GM21737 (cell line): ENCODE data around the gene MRM3.
"Not testable (repeated sequence)": the region's sequence is repeated elsewhere in the genome, so short reads cannot be mapped to it uniquely, and the experiment has no call there.

Source experiments
- ATAC-seq: cut with Tn5 transposase; IDR thresholded peaks from one replicate; pipeline ENCODE4 v1.9.1; 2021; ENCODE audit warnings: mild to moderate bottlenecking, moderate library complexity; ENCODE audit not compliant: unreplicated experiment

MRM3 gene, protein sequence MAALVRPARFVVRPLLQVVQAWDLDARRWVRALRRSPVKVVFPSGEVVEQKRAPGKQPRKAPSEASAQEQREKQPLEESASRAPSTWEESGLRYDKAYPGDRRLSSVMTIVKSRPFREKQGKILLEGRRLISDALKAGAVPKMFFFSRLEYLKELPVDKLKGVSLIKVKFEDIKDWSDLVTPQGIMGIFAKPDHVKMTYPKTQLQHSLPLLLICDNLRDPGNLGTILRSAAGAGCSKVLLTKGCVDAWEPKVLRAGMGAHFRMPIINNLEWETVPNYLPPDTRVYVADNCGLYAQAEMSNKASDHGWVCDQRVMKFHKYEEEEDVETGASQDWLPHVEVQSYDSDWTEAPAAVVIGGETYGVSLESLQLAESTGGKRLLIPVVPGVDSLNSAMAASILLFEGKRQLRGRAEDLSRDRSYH

DNA sequence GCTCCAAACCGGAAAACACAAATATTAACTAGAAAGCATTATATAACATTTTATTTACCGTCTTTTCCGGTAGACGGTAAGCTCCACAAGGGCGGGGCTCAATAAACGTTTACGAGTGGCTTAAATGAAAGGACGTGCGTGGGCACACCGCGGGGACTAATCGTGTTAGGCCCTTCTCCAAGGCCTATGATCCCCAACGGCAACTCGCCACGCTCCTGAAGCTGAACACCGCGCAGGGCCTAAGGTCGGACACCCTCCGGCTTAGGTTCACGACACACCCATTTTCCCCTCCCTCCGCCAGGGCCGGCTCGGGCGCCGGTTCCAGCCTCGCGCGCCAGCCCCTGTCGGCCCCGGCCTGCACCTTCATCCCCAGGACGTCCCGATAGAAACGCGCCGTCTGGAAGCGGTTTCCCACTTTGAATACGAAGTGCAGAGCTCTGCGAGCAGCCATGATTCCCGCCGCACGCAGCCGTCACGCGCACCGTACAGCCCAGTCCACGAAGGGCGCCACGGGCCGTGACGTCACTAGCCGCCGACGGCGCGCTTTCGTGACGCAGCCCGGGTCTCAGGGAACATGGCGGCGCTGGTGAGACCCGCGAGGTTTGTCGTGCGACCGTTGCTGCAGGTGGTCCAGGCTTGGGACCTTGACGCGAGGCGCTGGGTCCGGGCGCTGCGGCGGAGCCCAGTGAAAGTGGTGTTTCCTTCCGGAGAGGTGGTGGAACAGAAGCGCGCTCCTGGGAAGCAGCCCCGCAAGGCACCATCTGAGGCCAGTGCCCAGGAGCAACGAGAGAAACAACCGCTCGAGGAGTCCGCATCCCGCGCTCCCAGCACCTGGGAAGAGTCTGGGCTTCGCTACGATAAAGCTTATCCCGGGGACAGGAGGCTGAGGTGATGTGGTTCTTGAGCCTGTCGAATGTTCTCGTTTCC, at the start of gene MRM3, which contains the start of gene GLOD4:
Gene MRM3 (plus strand): TSS at position 549 of the 927 bp plus-strand sequence. CDS start 26 bp downstream, at position 575.
Gene GLOD4 (minus strand): TSS at position 476 of the 927 bp plus-strand sequence. CDS start 25 bp downstream, at position 451.
- ATAC-seq: peak; percentile 80

DNA sequence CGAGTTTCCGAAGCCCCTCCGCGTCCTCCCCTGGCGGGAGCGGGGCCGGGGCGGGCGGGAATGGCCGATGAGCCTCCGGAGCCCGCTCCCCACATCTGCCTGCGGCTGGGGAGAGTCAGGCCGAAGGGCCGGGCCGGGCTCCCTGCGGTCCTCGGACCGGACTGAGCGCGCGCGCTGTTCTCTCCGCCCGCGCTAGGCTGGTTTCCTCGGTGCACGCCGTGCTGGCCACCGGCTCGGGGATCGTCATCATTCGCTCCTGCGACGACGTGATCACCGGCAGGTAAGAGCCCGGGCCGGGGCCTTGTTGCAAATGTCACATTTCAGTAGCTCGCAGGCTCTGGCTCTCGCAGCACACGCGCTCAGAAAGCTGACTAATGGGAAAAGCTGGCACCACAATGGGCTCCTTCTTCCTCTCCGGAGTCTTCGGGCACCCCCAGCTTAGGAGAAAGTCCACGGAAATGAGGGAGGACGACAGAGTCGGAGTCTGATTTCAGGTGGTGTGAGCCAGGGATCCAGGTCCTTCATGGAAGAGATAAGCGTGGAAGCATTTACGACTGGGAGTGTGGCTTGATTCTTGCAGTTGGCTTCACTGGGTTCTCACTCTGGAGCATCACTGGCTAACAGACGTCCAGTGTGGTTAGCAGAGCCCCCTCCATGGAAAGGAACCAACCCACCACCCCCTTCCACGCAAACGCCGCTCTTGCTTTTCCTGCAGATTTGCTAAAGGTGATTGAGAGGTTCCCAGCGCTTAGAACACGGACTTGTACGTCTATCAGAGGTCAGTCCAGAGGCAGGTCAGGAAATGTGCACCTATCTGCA, 49.0 kb upstream of the MRM3 start:
- ATAC-seq: no peak

DNA sequence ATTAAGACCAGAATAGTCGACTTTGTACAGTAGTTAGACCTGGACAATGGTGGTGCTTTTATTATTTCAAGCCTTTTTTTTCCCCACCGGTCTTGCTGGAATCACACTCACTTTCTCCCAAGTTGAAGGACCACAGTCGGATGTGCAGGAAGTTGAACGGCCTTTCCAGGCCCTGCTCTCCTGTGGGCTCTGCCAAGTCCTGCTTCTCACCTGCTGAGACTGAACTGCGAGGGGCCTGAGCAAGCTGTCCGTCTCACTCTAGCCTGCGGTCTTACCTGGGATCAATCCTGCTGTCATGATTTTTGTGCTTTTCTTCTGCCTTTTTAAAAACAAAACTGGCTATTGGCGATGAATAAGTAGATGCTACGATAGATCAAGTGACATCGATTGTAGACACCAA, 48.4 kb upstream of the MRM3 start:
- no peak for ATAC-seq

DNA sequence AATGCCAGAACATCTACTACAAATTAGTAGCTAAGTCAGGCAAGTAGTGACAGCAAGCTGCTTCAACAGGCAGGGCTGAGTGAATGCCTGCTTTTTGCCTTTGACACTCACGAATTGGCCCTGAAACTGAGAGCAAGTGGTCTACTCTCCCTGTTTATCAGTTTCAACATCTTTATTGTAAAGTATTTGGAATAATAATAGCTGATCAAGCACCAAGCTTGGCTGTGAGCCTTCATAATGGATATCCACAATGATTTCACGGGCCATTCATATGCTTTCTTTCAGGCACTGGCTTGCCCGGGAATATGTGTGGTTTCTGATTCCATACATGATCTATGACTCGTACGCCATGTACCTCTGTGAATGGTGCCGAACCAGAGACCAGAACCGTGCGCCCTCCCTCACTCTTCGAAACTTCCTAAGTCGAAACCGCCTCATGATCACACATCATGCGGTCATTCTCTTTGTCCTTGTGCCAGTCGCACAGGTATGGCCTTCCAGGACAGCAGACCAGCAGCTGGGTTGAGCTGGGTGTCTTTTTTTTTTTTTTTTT, 44.5 kb upstream of the MRM3 start:
- ATAC-seq: no peak

DNA sequence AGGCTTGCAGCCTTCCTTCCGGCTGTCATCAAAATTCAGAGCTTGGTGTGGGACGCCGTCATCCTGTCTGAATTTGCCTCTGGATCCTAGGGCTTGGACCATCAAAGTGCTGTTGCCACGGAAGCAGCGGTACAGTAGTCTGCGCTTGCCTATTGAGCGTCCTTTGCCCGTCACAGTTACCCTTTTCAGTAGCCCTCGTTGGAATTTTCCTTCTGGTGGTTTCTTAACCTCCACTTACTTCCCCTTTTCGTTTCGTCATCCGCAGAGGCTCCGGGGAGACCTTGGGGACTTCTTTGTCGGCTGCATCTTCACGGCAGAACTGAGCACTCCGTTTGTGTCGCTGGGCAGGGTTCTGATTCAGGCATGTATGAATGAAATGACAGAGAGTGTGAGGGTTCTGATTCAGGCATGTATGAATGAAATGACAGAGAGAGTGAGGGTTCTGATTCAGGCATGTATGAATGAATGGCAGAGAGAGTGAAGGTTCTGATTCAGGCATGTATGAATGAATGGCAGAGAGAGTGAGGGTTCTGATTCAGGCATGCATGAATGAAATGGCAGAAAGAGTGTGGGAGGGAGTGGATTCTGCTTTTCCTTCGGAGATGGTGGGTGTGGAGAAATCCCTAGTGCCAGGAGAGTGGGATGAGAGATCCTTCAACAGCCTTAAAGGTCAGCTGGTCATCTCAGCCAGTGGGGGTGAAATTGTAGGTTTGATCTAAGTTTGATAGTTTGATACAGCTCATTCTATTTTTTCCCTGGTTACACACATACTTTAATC, 41.7 kb upstream of the MRM3 start:
- ATAC-seq: peak; percentile 60

DNA sequence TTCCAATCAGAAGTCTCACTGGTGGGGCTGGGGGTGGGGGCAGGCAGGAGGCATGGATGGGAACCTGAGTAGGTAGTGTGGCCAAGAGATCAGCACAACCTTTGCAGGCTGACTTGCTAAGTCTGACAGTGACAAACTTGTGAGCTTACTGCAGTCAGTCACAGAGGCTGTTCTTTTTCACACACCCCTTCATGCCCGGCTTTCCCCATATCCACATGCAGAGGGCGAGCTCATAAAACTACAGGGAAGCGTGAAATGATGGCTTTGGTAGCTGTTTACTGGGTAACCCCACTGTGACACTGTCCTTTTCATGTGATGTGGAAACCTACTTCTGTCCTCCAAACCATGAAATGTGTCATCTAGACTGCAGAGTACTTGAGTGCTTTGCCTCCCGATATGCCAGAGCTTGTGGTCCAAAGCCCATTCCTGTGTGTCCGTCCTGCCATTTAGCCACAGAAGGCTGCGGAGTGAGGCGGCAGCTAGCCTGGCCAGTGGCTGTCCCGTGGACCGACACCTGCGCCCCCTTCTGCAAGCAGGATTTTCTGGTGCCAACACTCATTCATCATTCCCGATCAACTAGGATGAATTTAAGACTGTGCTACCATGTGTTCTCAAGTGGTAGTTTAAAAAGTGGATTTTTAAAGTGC, 39.9 kb upstream of the MRM3 start:
- ATAC-seq: no peak

DNA sequence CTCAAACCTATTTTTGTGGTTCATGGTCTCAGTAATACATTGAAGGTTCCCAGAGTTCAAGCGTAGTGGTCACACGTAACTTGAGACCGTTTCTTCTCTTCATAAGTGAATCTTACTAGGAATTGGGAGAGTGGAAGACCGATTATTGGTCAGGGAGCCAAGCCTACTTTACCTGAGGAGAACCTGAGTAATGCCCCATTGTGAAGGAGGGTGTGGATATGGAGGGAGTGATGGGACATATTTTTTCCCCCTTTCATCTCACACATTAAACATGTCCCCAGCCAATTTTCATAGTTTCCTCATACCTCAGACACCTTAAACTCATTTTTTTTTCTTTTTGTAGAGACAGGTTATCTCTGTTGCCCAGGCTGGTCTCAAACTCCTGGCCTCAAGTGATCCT, 39.0 kb upstream of the MRM3 start:
- no peak for ATAC-seq

DNA sequence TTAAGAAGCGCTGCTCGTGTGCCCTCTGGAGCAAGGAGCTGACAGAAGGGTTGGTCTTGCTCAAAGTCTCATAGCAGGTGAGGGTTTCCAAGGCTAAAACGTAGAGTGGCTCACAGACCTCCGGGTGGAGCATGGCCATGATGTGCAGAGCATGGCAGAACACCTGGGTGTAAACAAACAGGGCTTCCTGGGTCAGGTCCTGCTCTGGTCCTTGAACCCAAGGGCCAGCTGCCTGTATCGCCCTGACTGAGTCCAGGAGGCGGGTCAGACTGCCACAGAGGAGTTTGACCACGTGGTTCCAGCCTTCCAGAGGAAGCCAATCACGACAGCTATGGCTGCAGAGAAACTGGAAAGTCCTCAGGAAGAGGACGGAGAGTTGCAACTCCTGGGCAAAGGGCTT, 37.2 kb upstream of the MRM3 start:
- no peak for ATAC-seq

DNA sequence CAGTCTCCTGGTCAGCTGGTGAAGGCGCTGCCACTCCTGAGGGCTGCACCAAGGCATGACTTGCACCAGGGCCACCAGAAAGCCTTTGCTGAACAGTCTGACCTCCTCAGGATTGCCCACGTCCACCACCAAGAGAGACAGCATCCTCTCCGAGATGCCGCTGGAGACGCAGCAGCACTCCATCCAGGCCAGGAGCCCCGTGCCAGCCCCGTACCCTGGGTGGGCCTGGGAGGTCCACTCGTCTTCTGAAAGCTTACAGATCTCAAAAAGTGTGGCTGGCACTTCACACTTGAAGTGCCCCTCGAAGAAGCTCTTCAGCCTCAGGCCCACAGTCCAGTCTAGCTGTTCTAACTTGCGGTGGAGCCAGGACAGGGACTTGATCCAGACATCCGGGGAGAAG, 36.7 kb upstream of the MRM3 start:
- ATAC-seq: no peak

DNA sequence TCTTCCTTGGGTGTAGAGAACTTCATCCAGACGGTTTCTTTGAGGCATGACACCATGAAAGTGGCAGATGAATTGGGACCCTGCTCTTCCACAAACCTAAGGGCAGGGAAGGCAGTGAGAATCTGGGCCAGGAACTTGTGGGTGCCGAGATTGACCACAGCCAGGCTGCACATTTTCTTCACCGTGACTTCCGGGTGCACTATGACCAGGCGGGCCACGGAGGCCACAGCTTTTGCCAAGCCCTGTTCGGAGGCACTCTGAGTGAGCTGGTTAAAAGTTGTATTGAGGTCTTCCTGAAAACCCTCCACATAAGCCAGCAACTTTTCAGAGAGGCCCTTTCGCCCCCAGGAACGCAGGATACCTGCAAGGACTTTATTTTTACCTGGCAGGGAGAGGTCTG, 36.0 kb upstream of the MRM3 start:
- no peak for ATAC-seq

DNA sequence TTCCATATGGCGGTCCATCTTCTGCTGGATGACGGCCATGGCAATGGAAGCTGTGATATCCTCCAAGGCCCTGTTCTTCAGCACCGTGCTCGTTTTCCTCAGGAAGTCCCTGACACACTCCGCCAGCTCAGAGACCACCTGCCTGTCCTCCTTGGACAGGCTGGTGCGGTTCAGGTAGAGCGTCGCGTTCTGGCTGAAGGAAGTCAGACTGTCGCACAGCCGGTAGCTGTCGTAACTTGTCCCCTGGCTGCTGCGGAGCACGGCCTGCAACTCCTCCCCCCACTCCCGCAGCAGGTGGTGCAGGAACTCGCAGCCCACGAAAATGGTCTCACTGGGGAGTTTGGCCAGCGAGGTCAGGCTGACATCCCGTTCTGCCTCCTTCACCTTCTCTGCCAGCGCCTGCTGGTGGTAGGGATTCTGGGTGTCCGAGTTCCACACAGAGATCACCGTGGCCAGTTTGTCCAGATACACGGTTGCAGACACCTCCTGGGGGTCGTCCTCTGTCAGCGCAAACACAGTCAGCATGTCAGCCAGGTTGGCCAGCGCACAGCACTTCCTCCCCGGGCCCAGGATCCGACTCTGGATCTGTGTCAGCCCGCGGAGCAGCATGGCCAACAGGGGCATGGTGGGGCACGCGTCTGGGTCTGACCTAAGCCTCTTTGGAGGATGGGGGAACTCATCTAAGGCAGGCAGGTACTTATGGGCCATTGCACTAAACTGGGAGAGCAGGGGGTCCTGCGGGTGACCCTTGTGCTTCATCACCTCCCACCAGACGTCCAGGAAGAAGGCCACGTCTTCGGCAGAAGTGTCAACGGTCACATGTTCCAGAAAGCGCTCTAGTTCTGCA, 35.1 kb upstream of the MRM3 start:
- no peak for ATAC-seq

DNA sequence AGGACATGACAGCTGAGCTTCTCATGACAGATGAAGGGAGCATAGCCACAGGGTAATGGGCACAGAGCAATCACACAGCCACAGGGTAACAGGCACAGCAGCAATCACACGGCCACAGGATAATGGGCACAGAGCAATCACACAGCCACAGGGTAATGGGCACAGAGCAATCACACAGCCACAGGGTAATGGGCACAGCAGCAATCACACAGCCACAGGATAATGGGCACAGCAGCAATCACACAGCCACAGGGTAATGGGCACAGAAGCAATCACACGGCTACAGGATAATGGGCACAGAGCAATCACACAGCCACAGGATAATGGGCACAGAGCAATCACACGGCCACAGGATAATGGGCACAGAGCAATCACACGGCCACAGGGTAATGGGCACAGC, 33.5 kb upstream of the MRM3 start:
- not testable (repeated sequence) for ATAC-seq

DNA sequence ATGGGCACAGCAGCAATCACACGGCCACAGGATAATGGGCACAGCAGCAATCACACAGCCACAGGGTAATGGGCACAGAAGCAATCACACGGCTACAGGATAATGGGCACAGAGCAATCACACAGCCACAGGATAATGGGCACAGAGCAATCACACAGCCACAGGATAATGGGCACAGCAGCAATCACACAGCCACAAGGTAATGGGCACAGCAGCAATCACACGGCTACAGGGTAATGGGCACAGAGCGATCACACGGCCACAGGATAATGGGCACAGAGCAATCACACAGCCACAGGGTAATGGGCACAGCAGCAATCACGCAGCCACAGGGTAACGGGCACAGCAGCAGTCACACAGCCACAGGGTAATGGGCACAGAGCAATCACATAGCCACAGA, 32.8 kb upstream of the MRM3 start:
- ATAC-seq: not testable (repeated sequence)

DNA sequence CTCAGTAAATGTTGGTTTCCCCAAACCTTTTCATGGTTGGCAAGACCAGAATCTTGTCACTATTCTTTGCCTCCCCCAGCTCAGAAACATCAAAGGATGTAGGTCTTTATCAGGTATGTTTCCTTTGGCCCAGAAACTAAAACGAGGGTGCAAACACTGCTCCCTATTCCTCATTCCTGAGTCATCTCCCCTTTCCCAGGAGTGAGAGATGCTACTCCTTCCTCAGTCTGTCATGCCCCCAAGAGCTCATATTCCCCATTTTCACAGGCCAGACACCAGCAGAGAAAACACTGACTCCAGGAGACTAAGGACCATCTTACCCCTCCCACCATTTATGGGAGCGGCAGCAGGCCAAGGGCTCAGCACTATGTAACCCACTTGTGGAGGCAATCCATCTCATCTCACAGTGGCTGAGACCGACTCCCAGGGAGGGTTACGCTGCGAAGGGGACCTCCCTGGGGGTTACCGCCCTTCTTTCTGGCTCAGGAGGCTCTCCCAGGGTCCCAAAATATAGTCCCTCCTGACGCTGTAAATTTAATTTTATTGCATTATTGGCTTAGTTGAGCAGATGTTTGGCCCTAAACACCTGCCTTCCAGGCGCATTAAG, 31.6 kb upstream of the MRM3 start:
- ATAC-seq: no peak

DNA sequence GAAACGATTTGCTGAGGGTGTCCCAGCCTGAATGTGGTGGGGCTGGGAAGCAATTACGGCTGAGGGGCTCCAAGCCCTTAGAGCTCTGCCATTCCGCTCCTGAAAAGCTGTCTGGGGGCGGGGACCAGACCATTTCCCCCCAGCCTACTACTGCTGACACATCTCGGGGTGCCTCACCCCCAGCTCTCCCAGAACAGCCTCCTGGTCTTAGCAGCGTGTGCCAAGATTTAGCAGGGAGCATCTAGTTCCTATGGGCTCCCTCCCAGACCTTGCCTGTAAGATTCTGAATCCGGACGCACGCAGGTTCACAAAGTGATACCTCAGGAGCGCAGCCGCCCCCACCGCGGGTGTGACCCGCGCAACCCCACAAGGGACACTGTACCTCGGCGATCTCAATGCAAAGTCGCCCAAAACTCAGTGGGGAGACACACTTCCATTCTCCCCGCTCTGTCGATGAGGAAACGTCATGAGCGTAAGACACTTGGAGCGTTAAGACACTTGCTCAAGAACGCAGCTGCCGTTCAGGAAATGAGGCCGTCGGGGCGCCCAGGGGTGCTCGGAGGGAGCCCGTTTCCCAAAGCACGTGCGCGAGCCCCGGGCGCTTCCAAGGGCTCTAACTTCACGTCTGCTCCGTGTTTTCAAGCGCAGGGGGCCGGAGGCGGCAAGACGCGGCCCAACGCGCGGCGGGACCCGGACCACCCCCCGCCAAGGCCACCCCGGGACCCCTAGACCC, 30.7 kb upstream of the MRM3 start:
- ATAC-seq: peak; percentile 32

DNA sequence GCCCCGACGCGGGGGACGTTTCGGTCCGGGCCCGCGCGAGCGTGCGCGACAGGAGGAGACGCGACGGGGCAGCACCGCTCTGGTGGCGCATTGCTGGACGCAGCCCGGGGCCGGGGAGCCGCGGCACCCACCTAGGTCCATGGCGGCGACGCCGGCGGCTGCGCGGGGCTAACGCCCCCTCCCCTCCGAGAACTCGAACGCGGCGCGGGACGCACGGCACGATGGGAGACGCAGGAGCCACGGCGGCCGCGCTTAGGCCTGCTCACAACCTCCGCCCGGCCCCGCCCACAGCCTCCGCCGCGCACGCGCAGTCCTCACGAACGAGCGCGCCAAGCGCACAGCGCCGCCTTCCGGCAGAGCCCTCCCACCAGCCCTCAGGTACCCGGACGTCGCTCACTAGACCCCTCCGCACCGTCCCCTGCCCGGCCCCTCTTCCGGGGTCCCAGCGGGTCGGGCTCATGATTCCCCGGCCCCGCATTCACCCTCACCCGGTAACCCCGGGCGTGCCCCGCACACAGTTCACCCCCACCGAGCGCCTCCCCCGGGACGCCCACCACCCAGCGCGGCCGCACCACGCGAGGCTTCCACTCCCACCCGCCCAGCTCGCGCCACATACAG, 30.0 kb upstream of the MRM3 start, which contains the start of gene GEMIN4:
Gene GEMIN4 (minus strand): TSS at position 263 of the 618 bp plus-strand sequence. CDS start 122 bp downstream, at position 141.
- ATAC-seq: peak; percentile 70
